GM23338 (cell line): ENCODE results near the gene KCNH6. TPM values are rescaled to one million over a fixed set of nuclear protein-coding genes. Genes with fewer than 3 reads are reported as not detected.

Experiments used
- ATAC-seq: fragments of 200-7000 bp; cut with Tn5 transposase; 3 replicates; pipeline ENCODE4 v1.9.1; 2020
- DNase-seq: peaks from one replicate; pipeline ENCODE4 v3.0.0-alpha.2; 2015; ENCODE audit warnings: low spot score
- H2AFZ ChIP-seq: fragments of 200-600 bp; sonication (generic); 2 replicates; pipeline ENCODE4 v1.8.0; 2016; ENCODE audit warnings: antibody characterized with exemption, mild to moderate bottlenecking, moderate library complexity
- H3F3A ChIP-seq: fragments of 200-600 bp; sonication (generic); replicated peaks from 2 replicates; pipeline ENCODE4 v1.8.0; 2017; ENCODE audit warnings: antibody characterized with exemption, mixed run types, low read depth
- H3K27ac ChIP-seq: fragments of 200-600 bp; sonication (generic); 2 replicates; pipeline ENCODE4 v1.6.1; 2016; ENCODE audit warnings: low read depth
- H3K27me3 ChIP-seq: fragments of 200-600 bp; sonication (generic); 2 replicates; pipeline ENCODE4 v1.8.0; 2016; ENCODE audit warnings: mild to moderate bottlenecking, mixed run types, moderate library complexity; ENCODE audit not compliant: insufficient read depth
- H3K36me3 ChIP-seq: fragments of 200-600 bp; sonication (generic); 2 replicates; pipeline ENCODE4 v1.8.0; 2016; ENCODE audit warnings: mild to moderate bottlenecking; ENCODE audit not compliant: insufficient read depth
- H3K4me1 ChIP-seq: fragments of 200-600 bp; sonication (generic); 2 replicates; pipeline ENCODE4 v1.8.0; 2016; ENCODE audit warnings: mild to moderate bottlenecking, moderate library complexity; ENCODE audit not compliant: insufficient read depth
- H3K4me2 ChIP-seq: fragments of 200-600 bp; sonication (generic); 2 replicates; pipeline ENCODE4 v1.7.1; 2017; ENCODE audit warnings: mixed run types
- H3K4me3 ChIP-seq: fragments of 200-600 bp; sonication (generic); 2 replicates; pipeline ENCODE4 v1.6.1; 2016; ENCODE audit warnings: mixed run types
- H3K79me2 ChIP-seq: fragments of 200-600 bp; sonication (generic); replicated peaks from 2 replicates; pipeline ENCODE4 v1.8.0; 2017; ENCODE audit warnings: mild to moderate bottlenecking; ENCODE audit not compliant: insufficient read depth
- H3K9me2 ChIP-seq: fragments of 200-600 bp; sonication (generic); 2 replicates; pipeline ENCODE4 v1.8.0; 2017; ENCODE audit not compliant: insufficient read depth
- H4K20me1 ChIP-seq: fragments of 200-600 bp; sonication (generic); replicated peaks from 2 replicates; pipeline ENCODE4 v1.8.0; 2017; ENCODE audit warnings: mild to moderate bottlenecking; ENCODE audit not compliant: insufficient read depth
- H3K27ac Mint-ChIP-seq: 2 replicates; pipeline ENCODE4 v1.8.0; 2020; ENCODE audit warnings: inconsistent platforms, mild to moderate bottlenecking, moderate library complexity, mixed read lengths
- H3K27me3 Mint-ChIP-seq: 3 replicates; pipeline ENCODE4 v1.8.0; 2022; ENCODE audit warnings: low read depth, mild to moderate bottlenecking, moderate library complexity, mixed read lengths, inconsistent platforms; ENCODE audit not compliant: insufficient read depth, poor library complexity
- H3K36me3 Mint-ChIP-seq: 3 replicates; pipeline ENCODE4 v1.8.0; 2021; ENCODE audit warnings: low read depth, mild to moderate bottlenecking, inconsistent platforms, moderate library complexity, mixed read lengths
- H3K4me1 Mint-ChIP-seq: 3 replicates; pipeline ENCODE4 v1.8.0; 2020; ENCODE audit warnings: mild to moderate bottlenecking, inconsistent platforms, mixed read lengths
- H3K4me3 Mint-ChIP-seq: 3 replicates; pipeline ENCODE4 v1.8.0; 2021; ENCODE audit warnings: moderate library complexity, mild to moderate bottlenecking, inconsistent platforms, mixed read lengths
- H3K9me3 Mint-ChIP-seq: 3 replicates; pipeline ENCODE4 v1.8.0; 2020; ENCODE audit warnings: moderate library complexity, mild to moderate bottlenecking, inconsistent platforms, mixed read lengths
- CREB1 ChIP-seq: fragments of 250-450 bp; sonication (Bioruptor Pico); IDR thresholded peaks from 2 replicates; pipeline ENCODE4 v1.5.0; 2020; ENCODE audit warnings: low read depth, mild to moderate bottlenecking, moderate library complexity
- CTCF ChIP-seq, 2 experiments: fragments of 200-600 bp in 1 of 2; sonication (generic) in 1 of 2; conservative IDR thresholded peaks; 2 replicates each; pipeline versions ENCODE4 v1.5.1 to v1.6.1; 2016 to 2017; ENCODE audit warnings: antibody characterized with exemption in 2 of 2, low read depth in 2 of 2, mild to moderate bottlenecking in 2 of 2, moderate library complexity in 1 of 2
- EZH2 ChIP-seq: fragments of 200-600 bp; sonication (generic); IDR thresholded peaks from one replicate; pipeline ENCODE4 v1.8.0; 2017; ENCODE audit warnings: antibody characterized with exemption, mild to moderate bottlenecking, low read depth; ENCODE audit not compliant: unreplicated experiment
- EZH2phosphoT487 ChIP-seq: fragments of 200-600 bp; sonication (generic); IDR thresholded peaks from one replicate; pipeline ENCODE4 v1.8.1; 2018; ENCODE audit warnings: antibody characterized with exemption; ENCODE audit not compliant: unreplicated experiment
- JUNB ChIP-seq: IDR thresholded peaks from one replicate; pipeline ENCODE4 v1.6.1; 2016; ENCODE audit warnings: antibody characterized with exemption; ENCODE audit not compliant: unreplicated experiment
- POLR2AphosphoS5 ChIP-seq: IDR thresholded peaks from 2 replicates; pipeline ENCODE4 v1.6.1; 2016; ENCODE audit warnings: antibody characterized with exemption, low read depth
- REST ChIP-seq: IDR thresholded peaks from one replicate; pipeline ENCODE4 v1.6.1; 2018; ENCODE audit warnings: antibody characterized with exemption; ENCODE audit not compliant: unreplicated experiment
- ZNF114 ChIP-seq: fragments of 250-450 bp; sonication (Bioruptor Pico); IDR thresholded peaks from 2 replicates; pipeline ENCODE4 v1.5.0; 2020; ENCODE audit warnings: mild to moderate bottlenecking, moderate library complexity
- ZNF331 ChIP-seq: fragments of 250-450 bp; sonication (Bioruptor Pico); IDR thresholded peaks from 2 replicates; pipeline ENCODE4 v1.5.0; 2020; ENCODE audit warnings: low read depth, mild to moderate bottlenecking, moderate library complexity
- ZNF462 ChIP-seq: fragments of 250-450 bp; sonication (Bioruptor Pico); IDR thresholded peaks from 2 replicates; pipeline ENCODE4 v1.5.0; 2020; ENCODE audit warnings: mild to moderate bottlenecking, moderate library complexity
- polyA plus RNA-seq: library from polyadenylated mRNA; unstranded; fragments of >200 nt; fragmentation: Nextera tagmentation; extraction: Ambion mirVana; gene quantifications from 2 replicates; pipeline ENCODE4 v1.2.1, GENCODE V29; 2016
- total RNA-seq: library from RNA; depleted of rRNA; stranded (reverse); fragments of >200 nt; shearing (Covaris generic); gene quantifications from 2 replicates; pipeline ENCODE4 v1.2.3, GENCODE V29; 2014

The KCNH6 gene
- total and polyA plus RNA-seq, 2 experiments from 2014 or later = 1.3 to 2.8 TPM

- no peak for ATAC-seq
- Histone ChIP-seq H3K4me2 (no peak overlapping the region), H2AFZ (no peak overlapping the region), H3K4me1 (peaks cover 13% of the 10 kb centered on the region), H3K4me3 (no peak overlapping the region), H3K36me3 (no peaks in the 10 kb centered on the region), H3K79me2 (no peaks in the 10 kb centered on the region), H3F3A (0 out of 2 replicates have a peak, but pooled peaks cover 5% of the 10 kb centered on the region), H3K27ac (no peak overlapping the region), H4K20me1 (no peaks in the 10 kb centered on the region), H3K27me3 (peaks cover 14% of the 10 kb centered on the region), H3K9me2 (no peaks in the 10 kb centered on the region)
- Mint-ChIP-seq H3K27ac (no peak overlapping the region), H3K27me3 (peaks cover 24% of the 10 kb centered on the region), H3K4me3 (no peak overlapping the region), H3K36me3 (no peaks in the 10 kb centered on the region; the same call in 2 of the 3 replicates), H3K4me1 (peaks cover 19% of the 10 kb centered on the region), H3K9me3 (no peaks in the 10 kb centered on the region; the same call in 2 of the 3 replicates)
- TF ChIP-seq CREB1 (no peak), JUNB (no peak), ZNF462 (CRISPR knock-in tag) (no peak), ZNF114 (no peak), ZNF331 (CRISPR knock-in tag) (no peak), POLR2AphosphoS5 (no peak), EZH2 (no peak), CTCF (conservative IDR thresholded peaks at IDR 0.05; ENCODE audit: low read depth in 2 of 2) (no peak), EZH2phosphoT487 (no peak), REST (no peak)
- DNase-seq = no peak
Measured at GRCh38 chr17:63481488-63481870, 41.7 kb upstream of the KCNH6 start.
